Measurements from ENCODE around the gene SIGMAR1.

- no peak for TF ChIP-seq CTCF (conservative IDR thresholded peaks at IDR 0.05; ENCODE audit: low read depth, low read length)
- no peak for TF ChIP-seq EZH2 (IDR thresholded peaks at IDR 0.05; ENCODE audit: borderline replicate concordance, low read depth, low read length, poor library complexity, severe bottlenecking)
Observed at GRCh38 chr9:34587271-34587670, 50.3 kb downstream of the SIGMAR1 start.
